ENCODE results near the gene MCC. TPM values are rescaled to one million over a fixed set of nuclear protein-coding genes. Genes with fewer than 3 reads are reported as not detected.

MCC gene
- total and polyA plus RNA-seq, 12 donors = 4.2 to 34.1 (median 25.2) TPM

DNA sequence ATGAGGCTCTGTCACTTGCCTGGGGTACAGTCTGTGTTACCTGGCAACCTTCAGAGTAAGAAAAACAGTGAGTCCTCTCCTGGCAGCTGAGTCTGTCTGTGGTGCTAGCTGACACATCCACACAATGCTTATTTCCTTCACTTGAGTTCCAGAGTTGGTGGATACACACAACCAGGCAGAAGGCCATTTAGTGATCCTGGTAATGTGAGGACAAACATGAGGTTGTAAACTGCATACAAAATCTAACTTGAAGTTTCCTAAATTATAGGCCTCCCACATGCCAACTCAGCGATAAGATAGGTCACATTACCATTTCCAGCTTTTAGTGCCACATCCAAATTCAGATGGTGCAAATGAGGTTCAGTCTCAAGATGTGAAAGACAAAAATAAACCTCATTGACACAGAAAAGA, 386.1 kb downstream of the MCC start:
- peak; percentile 14 to 93 (median 68) for ATAC-seq
- peak overlapping the region in 2 of 10 donors; percentile 35 to 43 for H3K27ac ChIP-seq

GRCh38 chr5:113100981-113101380, 387.3 kb downstream of the MCC start:
- no peak for TF ChIP-seq CTCF (IDR thresholded peaks at IDR 0.05)
- Histone ChIP-seq H3K36me3 (peaks cover 0 to 80% (median 15%) of the 10 kb centered on the region in 9 donors), H3K4me1 (peaks cover 0 to 29% (median 10%) of the 10 kb centered on the region in 9 donors), H3K27ac (no peak overlapping the region), H3K9me3 (no peaks in the 10 kb centered on the region), H3K4me3 (no peak overlapping the region), H3K27me3 (no peaks in the 10 kb centered on the region)
- DNase-seq (no peak), ATAC-seq (no peak)
- intact Hi-C loops (cut with DNase I) = no loop called here
- 92% methylated on average over 2 of the region's 2 CpGs for WGBS, 2 donors

More for the DNA sequence above, 386.1 kb downstream of the MCC start:
- intact Hi-C loops (cut with DNase I) = no loop called here
- DNase-seq = no peak
- no peaks in the 10 kb centered on the region for H3K27me3 ChIP-seq
- TF ChIP-seq CTCF (IDR thresholded peaks at IDR 0.05) = no peak
- peaks cover 0 to 26% (median 8%) of the 10 kb centered on the region in 9 donors for H3K4me1 ChIP-seq
- no peaks in the 10 kb centered on the region for H3K9me3 ChIP-seq
- H3K4me3 ChIP-seq = no peak overlapping the region
- peaks cover 0 to 69% (median 15%) of the 10 kb centered on the region in 9 donors for H3K36me3 ChIP-seq
- 42 to 62% methylated on average over 1 of the region's 1 CpG for WGBS, 2 donors

DNA sequence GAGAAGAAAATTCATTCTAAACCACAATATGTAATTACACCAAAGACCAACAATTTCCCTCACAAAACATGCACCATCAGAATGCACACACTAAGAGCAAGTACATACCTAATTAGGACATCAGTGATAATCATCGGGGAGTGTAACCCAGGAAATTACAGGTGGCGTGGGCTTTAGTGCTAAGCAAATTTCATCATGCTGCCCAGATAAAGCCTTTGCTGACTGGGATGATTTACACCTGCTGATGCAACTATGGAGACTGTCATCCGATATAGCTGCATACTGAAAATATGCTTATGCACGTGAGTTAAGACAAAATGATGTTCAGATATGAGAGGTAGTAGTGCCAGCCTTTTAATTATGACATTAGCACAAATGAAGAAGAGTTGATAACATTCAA, 388.4 kb downstream of the MCC start:
- Histone ChIP-seq H3K4me1 (peaks cover 0 to 31% (median 11%) of the 10 kb centered on the region in 9 donors), H3K27ac (no peak overlapping the region), H3K27me3 (no peaks in the 10 kb centered on the region), H3K36me3 (peaks cover 0 to 84% (median 15%) of the 10 kb centered on the region in 9 donors), H3K9me3 (no peaks in the 10 kb centered on the region), H3K4me3 (no peak overlapping the region)
- no peak for TF ChIP-seq CTCF (IDR thresholded peaks at IDR 0.05)
- no peak for DNase-seq
- 71 to 86% methylated on average over 4 of the region's 4 CpGs for WGBS, 2 donors
- no peak for ATAC-seq
- intact Hi-C loops (cut with DNase I) = no loop called here

- Histone ChIP-seq H3K4me3 (no peak overlapping the region), H3K27ac (no peak overlapping the region), H3K9me3 (no peaks in the 10 kb centered on the region), H3K36me3 (peaks cover 0 to 77% (median 12%) of the 10 kb centered on the region in 9 donors), H3K27me3 (no peaks in the 10 kb centered on the region), H3K4me1 (peaks cover 0 to 38% (median 11%) of the 10 kb centered on the region in 9 donors)
- intact Hi-C loops (cut with DNase I) = no loop called here
- no peak for ATAC-seq
- DNase-seq = no peak
- 70 to 89% methylated on average over 3 of the region's 3 CpGs for WGBS, 2 donors
- no peak for TF ChIP-seq CTCF (IDR thresholded peaks at IDR 0.05)
Observed at GRCh38 chr5:113098378-113098777, 389.9 kb downstream of the MCC start.

All from heart right ventricle (tissue), 16 donors.